NCI-H2107 (cell line): Measurements from ENCODE around the gene GALNT17.

Source experiments
- DNase-seq: peaks from one replicate; lab custom pipeline; 2025; lab: John Stamatoyannopoulos, UW

The GALNT17 gene

GRCh38 chr7:71402684-71403083, 270.7 kb downstream of the GALNT17 start:
- DNase-seq, result no peak

- no peak for DNase-seq
These were observed 271.4 kb downstream of the GALNT17 start for GRCh38 chr7:71403202-71403946.

GRCh38 chr7:71404726-71405345, 272.9 kb downstream of the GALNT17 start:
- DNase-seq, result no peak

GRCh38 chr7:71408271-71408670, 276.3 kb downstream of the GALNT17 start:
- no peak for DNase-seq

- DNase-seq, result no peak
These were observed 277.7 kb downstream of the GALNT17 start for GRCh38 chr7:71409550-71410157.

GRCh38 chr7:71411475-71411874, 279.5 kb downstream of the GALNT17 start:
- DNase-seq, result no peak

GRCh38 chr7:71414490-71414889, 282.5 kb downstream of the GALNT17 start:
- no peak for DNase-seq

- DNase-seq, result no peak
These were observed 287.8 kb downstream of the GALNT17 start for GRCh38 chr7:71419546-71420337.

- no peak for DNase-seq
These were observed 290.2 kb downstream of the GALNT17 start for GRCh38 chr7:71422104-71422503.

- no peak for DNase-seq
These were observed 292.5 kb downstream of the GALNT17 start for GRCh38 chr7:71424166-71425035.

GRCh38 chr7:71429083-71429482, 297.1 kb downstream of the GALNT17 start:
- no peak for DNase-seq

GRCh38 chr7:71430246-71430645, 298.3 kb downstream of the GALNT17 start:
- no peak for DNase-seq

- DNase-seq, result no peak
These were observed 307.4 kb downstream of the GALNT17 start for GRCh38 chr7:71439321-71439720.

- DNase-seq, result no peak
These were observed 310.7 kb downstream of the GALNT17 start for GRCh38 chr7:71442492-71443190.

GRCh38 chr7:71443191-71443530, 311.2 kb downstream of the GALNT17 start:
- DNase-seq, result no peak

GRCh38 chr7:71444130-71444529, 312.2 kb downstream of the GALNT17 start:
- DNase-seq, result no peak

GRCh38 chr7:71453630-71454029, 321.7 kb downstream of the GALNT17 start:
- no peak for DNase-seq

GRCh38 chr7:71454981-71455380, 323.0 kb downstream of the GALNT17 start:
- no peak for DNase-seq

- DNase-seq, result no peak
These were observed 325.1 kb downstream of the GALNT17 start for GRCh38 chr7:71457021-71457420.

- DNase-seq, result no peak
These were observed 326.1 kb downstream of the GALNT17 start for GRCh38 chr7:71457846-71458590.
